Liver (tissue), 3 donors: ENCODE measurements around the gene TTC34.

ENCODE experiments used
- ATF3 ChIP-seq: IDR thresholded peaks from 2 replicates; pipeline ENCODE4 v1.6.1; 2016; ENCODE audit warnings: antibody characterized with exemption
- CTCF ChIP-seq: fragments of 150-350 bp; IDR thresholded peaks from 2 replicates; pipeline ENCODE4 v1.5.1; 2017; ENCODE audit warnings: improper control_type of control experiment, low read depth, low read length; ENCODE audit not compliant: missing input control
- EGR1 ChIP-seq, 2 donors: IDR thresholded peaks; 2 replicates each; pipeline ENCODE4 v1.6.1; 2016 to 2018; ENCODE audit warnings: antibody characterized with exemption in 2 of 2, low read depth in 2 of 2
- HNF4G ChIP-seq: IDR thresholded peaks from 2 replicates; pipeline ENCODE4 v1.6.1; 2016; ENCODE audit warnings: antibody characterized with exemption
- JUND ChIP-seq, 2 donors: IDR thresholded peaks; 2 replicates each; pipeline ENCODE4 v1.6.1; 2016; ENCODE audit warnings: antibody characterized with exemption in 2 of 2
- NR2F2 ChIP-seq: IDR thresholded peaks from 2 replicates; pipeline ENCODE4 v1.6.1; 2016; ENCODE audit warnings: antibody characterized with exemption
- RAD21 ChIP-seq, 2 donors: IDR thresholded peaks; 2 replicates each; pipeline ENCODE4 v1.6.1; 2016; ENCODE audit warnings: antibody characterized with exemption in 2 of 2, mild to moderate bottlenecking in 2 of 2
- REST ChIP-seq: IDR thresholded peaks from 2 replicates; pipeline ENCODE4 v1.6.1; 2016; ENCODE audit warnings: antibody characterized with exemption, mild to moderate bottlenecking
- RXRA ChIP-seq, 2 donors: IDR thresholded peaks; 2 replicates each; pipeline ENCODE4 v1.6.1; 2017 to 2018; ENCODE audit warnings: antibody characterized with exemption in 2 of 2, mild to moderate bottlenecking in 1 of 2
- SP1 ChIP-seq: IDR thresholded peaks from 2 replicates; pipeline ENCODE4 v1.6.1; 2018; ENCODE audit warnings: antibody characterized with exemption, mild to moderate bottlenecking
- TAF1 ChIP-seq: conservative IDR thresholded peaks from 2 replicates; pipeline ENCODE4 v1.6.1; 2016; ENCODE audit warnings: antibody characterized with exemption, mild to moderate bottlenecking
- YY1 ChIP-seq: IDR thresholded peaks from 2 replicates; pipeline ENCODE4 v1.6.1; 2016; ENCODE audit warnings: antibody characterized with exemption, mild to moderate bottlenecking
- TF ChIP-seq, protein P1 (sequence below): IDR thresholded peaks from 2 replicates; pipeline ENCODE4 v1.6.1; 2016; ENCODE audit warnings: antibody characterized with exemption
- TF ChIP-seq, protein P2 (sequence below): IDR thresholded peaks from 2 replicates; pipeline ENCODE4 v1.6.1; 2016; ENCODE audit warnings: antibody characterized with exemption
- donor health status: healthy.
- donor health status: healthy.

- TF ChIP-seq CTCF (no peak), EGR1 (IDR thresholded peaks at IDR 0.05; ENCODE audit: low read depth in 2 of 2) (no peak), NR2F2 (no peak), ATF3 (no peak), RXRA (IDR thresholded peaks at IDR 0.05) (no peak), RAD21 (IDR thresholded peaks at IDR 0.05) (no peak), JUND (IDR thresholded peaks at IDR 0.05) (no peak), REST (no peak), HNF4G (no peak), SP1 (no peak), YY1 (no peak), TAF1 (no peak)
- TF ChIP-seq, protein P1, sequence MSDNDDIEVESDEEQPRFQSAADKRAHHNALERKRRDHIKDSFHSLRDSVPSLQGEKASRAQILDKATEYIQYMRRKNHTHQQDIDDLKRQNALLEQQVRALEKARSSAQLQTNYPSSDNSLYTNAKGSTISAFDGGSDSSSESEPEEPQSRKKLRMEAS, result no peak
- TF ChIP-seq, protein P2, sequence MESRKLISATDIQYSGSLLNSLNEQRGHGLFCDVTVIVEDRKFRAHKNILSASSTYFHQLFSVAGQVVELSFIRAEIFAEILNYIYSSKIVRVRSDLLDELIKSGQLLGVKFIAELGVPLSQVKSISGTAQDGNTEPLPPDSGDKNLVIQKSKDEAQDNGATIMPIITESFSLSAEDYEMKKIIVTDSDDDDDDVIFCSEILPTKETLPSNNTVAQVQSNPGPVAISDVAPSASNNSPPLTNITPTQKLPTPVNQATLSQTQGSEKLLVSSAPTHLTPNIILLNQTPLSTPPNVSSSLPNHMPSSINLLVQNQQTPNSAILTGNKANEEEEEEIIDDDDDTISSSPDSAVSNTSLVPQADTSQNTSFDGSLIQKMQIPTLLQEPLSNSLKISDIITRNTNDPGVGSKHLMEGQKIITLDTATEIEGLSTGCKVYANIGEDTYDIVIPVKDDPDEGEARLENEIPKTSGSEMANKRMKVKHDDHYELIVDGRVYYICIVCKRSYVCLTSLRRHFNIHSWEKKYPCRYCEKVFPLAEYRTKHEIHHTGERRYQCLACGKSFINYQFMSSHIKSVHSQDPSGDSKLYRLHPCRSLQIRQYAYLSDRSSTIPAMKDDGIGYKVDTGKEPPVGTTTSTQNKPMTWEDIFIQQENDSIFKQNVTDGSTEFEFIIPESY, result no peak
These were observed 9.5 kb upstream of the TTC34 start for GRCh38 chr1:2810899-2811532.
